VCaP (cell line): Measurements from ENCODE around the gene IST1.

Experiments used
- H3K27ac ChIP-seq: fragments of 450-650 bp; 2 replicates; pipeline ENCODE4 v1.5.1; 2017
- TF ChIP-seq, protein P1 (sequence below): fragments of 450-650 bp; conservative IDR thresholded peaks from 2 replicates; pipeline ENCODE4 v1.5.1; 2017; ENCODE audit warnings: mild to moderate bottlenecking, moderate library complexity

Gene IST1

DNA sequence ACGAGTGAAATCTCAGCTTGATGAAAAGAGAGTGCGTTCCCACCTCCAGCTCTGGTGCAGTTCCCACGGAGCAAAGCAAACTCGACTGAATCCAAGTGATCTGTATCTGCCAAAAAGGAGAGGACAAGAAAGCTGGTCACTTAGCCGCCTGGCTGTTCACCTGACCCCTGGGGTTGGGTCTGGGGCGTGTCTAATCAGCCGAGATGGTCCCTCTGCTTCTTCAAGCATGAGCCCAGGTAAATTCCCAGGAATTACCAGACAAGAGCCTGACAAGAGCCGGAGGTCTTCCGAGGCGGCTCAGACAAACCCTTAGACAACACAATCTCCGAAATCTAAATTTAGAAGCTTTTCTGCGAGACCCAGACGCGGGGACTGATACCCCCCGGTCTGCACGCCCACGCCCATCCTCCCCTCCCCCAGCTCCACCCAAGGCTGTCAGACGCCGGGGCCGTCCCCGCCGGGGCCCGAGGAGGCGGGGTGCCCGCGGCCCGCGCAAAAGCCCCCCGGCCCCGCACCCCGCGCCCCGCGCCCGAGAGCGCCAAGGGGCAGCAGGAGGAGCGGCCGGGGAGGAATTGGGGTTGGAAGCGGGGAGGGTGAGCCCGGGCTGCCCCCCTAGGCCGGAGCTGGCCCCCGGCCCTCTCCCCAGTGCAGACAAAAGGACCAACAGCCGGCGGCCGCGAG, 12.0 kb upstream of the IST1 start:
- H3K27ac ChIP-seq = peak overlapping the region; percentile 93
- TF ChIP-seq, protein P1, sequence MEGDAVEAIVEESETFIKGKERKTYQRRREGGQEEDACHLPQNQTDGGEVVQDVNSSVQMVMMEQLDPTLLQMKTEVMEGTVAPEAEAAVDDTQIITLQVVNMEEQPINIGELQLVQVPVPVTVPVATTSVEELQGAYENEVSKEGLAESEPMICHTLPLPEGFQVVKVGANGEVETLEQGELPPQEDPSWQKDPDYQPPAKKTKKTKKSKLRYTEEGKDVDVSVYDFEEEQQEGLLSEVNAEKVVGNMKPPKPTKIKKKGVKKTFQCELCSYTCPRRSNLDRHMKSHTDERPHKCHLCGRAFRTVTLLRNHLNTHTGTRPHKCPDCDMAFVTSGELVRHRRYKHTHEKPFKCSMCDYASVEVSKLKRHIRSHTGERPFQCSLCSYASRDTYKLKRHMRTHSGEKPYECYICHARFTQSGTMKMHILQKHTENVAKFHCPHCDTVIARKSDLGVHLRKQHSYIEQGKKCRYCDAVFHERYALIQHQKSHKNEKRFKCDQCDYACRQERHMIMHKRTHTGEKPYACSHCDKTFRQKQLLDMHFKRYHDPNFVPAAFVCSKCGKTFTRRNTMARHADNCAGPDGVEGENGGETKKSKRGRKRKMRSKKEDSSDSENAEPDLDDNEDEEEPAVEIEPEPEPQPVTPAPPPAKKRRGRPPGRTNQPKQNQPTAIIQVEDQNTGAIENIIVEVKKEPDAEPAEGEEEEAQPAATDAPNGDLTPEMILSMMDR = no peak

DNA sequence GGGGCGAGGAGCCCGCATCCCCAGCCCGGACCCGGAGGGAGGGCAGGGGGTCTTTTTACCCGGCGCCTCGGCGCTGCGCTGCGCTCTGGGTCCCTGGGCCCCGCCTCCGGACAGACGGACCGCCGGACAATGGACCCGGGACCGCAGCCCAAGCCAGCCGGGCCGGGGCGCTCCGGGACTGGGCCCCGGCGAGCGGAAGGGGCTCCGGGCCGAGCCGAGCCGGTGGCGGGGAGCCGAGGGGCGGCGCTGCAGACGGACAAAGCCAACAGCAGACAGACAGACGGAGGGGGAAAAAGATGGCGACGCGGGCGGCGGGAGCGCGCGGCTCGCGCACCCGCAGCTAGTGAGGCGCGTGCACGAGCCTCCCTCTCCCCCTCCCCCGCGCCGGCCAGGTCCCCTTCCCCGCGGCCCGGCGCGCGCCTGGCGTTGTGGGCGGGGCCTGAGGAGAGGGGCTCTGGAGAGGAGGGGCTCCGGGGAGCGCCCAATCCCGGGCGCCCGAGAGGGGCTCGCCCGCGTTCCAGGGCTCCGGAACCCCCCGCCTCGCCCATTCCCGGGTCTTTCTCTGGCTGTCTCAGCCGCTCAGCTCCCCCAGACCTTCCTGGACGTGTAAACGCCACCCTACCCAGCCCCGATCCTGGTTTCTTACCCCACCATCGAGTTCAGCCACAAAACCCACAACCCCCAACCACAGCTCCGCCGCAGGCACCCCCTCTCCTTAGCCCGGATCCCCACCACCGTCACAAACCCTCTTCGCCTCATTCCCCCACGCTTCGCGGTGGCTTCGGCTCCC, 11.3 kb upstream of the IST1 start, which contains the start of gene ZNF821:
TSS of gene ZNF821 (minus strand) at position 334 of the 790 bp plus-strand sequence. CDS start 4,236 bp downstream, outside the sequence.
- H3K27ac ChIP-seq = peak within 1 kb of the TSS; percentile 93
- TF ChIP-seq, protein P1 = peak; percentile 47

DNA sequence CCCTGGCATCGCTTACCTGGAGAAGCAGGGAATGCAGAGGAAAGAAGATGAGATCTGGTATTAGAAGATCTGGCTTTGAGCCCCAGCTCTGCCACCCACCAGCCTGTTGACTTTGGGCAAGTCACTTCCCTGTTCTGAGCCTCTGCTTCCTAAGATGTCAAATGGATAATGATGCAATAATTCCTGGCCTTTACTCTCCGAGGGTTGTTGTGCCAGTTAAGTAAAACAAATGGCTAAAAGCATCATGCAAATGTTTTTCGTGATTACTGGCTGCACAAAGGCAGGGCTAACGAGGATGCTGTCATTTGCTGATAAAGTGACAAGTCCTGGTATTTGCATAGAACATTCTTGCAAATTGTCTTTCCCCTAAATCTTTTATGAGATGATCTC, 10.1 kb upstream of the IST1 start:
- TF ChIP-seq, protein P1 = no peak
- H3K27ac ChIP-seq = peak overlapping the region; percentile 93; the same call in 1 of the 2 replicates

DNA sequence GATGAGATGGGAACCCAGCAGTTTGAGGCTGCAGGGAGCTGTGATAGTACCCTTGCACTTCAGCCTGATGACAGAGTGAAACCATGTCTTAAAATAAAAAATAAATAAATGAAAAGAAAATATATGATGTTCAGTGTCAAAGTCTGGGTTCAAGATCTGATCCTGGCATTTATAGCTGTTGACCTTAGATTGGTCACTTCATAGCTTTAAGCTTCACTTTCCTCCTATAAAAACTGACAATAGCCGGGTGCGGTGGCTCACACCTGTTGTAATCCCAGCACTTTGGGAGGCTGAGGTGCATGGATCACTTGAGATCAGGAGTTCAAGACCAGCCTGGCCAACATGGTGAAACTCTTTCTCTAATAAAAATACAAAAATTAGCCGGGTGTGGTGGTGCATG, 6.2 kb upstream of the IST1 start:
- TF ChIP-seq, protein P1 = no peak
- no peak overlapping the region for H3K27ac ChIP-seq

DNA sequence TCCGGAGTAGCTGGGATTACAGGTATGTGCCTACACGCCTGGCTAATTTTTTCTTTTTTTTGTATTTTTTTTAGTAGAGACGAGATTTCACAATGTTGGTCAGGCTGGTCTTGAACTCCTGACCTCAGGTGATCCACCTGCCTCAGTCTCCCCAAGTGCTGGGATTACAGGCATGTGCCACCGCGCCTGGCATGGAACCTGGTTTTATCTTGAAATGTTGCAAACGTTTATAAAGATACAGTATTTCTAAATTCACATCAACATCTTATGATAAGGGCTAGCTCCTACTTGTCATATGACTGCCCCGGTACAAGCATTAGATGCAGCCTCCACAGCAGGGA, 1.5 kb upstream of the IST1 start:
- H3K27ac ChIP-seq = peak overlapping the region; percentile 87
- TF ChIP-seq, protein P1 = no peak

DNA sequence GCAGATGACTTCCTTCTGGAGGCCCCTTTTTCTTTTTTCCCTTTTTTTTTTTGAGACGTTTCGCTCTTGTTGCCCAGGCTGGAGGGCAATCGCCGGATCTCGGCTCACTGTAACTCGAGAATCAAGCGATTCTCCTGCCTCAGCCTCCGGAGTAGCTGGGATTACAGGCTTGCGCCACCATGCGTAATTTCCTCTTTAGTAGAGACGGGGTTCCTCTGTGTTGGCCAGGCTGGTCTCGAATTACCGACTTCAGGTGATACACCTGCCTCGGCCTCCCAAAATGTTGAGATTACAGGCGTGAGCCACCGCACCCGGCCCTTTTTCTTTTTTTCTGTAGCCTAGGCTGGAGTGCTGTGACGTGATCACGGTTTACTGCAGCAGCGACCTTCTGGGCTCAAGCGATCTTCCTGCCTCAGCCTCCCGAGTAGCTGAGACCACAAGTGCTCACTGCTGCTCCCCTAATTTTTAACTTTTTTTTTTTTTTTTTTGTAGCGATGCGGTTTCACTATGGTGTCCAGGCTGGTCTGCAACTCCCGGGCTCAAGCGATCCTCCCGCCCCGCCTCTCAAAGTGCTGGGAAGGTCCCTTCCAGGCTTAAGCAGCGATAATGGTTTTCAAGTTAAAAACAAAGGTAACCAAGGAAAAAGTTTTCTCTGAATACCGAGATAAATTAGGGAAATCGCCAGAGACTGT, 956 bp upstream of the IST1 start:
- H3K27ac ChIP-seq = peak overlapping the region; percentile 87

More for the DNA sequence above, 956 bp upstream of the IST1 start:
- TF ChIP-seq, protein P1 = 0 out of 2 replicates have a peak, but pooled peaks have one; percentile 12
